ENCODE data around the gene TSPAN31.

Gene TSPAN31

DNA sequence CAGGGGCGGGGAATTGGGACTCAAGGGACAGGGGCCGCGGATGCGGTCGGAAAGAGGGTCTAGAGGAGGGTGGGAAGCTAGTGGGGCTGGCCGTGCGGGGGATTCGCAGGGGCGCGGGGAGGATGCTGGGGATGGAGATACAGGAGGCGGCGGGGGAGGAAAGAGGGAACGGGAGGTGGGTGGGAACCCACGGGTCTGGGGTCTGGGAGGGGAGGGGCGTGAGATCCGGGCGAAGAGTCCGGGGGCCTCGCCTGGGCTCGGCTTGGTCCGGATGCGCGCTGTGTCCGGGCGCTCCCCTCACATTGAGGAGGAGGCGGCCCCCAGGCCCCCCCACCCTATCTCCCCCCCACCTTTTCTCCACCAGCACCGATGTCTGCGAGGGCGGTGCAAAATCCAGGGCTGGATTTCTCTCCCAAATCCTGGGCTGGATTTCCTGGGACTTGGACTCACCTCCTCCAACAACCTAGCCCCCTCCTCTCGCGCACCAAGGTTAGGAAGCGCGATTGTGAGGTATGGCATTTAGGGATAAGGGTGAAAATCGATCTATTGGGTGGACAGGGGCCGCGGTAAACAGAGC lies 6.1 kb upstream of the TSPAN31 start, which contains the start of gene AGAP2 (continued):
- TF ChIP-seq, protein P1, sequence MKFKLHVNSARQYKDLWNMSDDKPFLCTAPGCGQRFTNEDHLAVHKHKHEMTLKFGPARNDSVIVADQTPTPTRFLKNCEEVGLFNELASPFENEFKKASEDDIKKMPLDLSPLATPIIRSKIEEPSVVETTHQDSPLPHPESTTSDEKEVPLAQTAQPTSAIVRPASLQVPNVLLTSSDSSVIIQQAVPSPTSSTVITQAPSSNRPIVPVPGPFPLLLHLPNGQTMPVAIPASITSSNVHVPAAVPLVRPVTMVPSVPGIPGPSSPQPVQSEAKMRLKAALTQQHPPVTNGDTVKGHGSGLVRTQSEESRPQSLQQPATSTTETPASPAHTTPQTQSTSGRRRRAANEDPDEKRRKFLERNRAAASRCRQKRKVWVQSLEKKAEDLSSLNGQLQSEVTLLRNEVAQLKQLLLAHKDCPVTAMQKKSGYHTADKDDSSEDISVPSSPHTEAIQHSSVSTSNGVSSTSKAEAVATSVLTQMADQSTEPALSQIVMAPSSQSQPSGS (tag by site-specific recombination; IDR thresholded peaks at IDR 0.05; ENCODE audit: low read depth), result no peak
- no peak for TF ChIP-seq ZNF658 (tag by site-specific recombination; IDR thresholded peaks at IDR 0.05)
- TF ChIP-seq ZFP3 (tag by site-specific recombination; IDR thresholded peaks at IDR 0.05; ENCODE audit: low read depth), result no peak
- no peak for TF ChIP-seq ZNF19 (tag by site-specific recombination; IDR thresholded peaks at IDR 0.05; ENCODE audit: low read depth)
- no peak for TF ChIP-seq ZNF529 (tag by site-specific recombination; IDR thresholded peaks at IDR 0.05; ENCODE audit: insufficient replicate concordance)
- peak; percentile 27; the same call in 1 of the 2 replicates for TF ChIP-seq ZNF394 (tag by site-specific recombination; IDR thresholded peaks at IDR 0.05; ENCODE audit: borderline replicate concordance)
- TF ChIP-seq ZBTB1 (tag by site-specific recombination; IDR thresholded peaks at IDR 0.05), result no peak
- no peak for TF ChIP-seq ZNF239 (tag by site-specific recombination; IDR thresholded peaks at IDR 0.05)
- TF ChIP-seq, protein P2, sequence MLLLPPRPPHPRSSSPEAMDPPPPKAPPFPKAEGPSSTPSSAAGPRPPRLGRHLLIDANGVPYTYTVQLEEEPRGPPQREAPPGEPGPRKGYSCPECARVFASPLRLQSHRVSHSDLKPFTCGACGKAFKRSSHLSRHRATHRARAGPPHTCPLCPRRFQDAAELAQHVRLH (tag by site-specific recombination; IDR thresholded peaks at IDR 0.05), result no peak
- TF ChIP-seq ZNF174 (tag by site-specific recombination; IDR thresholded peaks at IDR 0.05), result no peak
- no peak for TF ChIP-seq ZNF292 (tag by site-specific recombination; IDR thresholded peaks at IDR 0.05; ENCODE audit: borderline replicate concordance, low read depth)
- TF ChIP-seq, protein P3, sequence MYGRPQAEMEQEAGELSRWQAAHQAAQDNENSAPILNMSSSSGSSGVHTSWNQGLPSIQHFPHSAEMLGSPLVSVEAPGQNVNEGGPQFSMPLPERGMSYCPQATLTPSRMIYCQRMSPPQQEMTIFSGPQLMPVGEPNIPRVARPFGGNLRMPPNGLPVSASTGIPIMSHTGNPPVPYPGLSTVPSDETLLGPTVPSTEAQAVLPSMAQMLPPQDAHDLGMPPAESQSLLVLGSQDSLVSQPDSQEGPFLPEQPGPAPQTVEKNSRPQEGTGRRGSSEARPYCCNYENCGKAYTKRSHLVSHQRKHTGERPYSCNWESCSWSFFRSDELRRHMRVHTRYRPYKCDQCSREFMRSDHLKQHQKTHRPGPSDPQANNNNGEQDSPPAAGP (tag by site-specific recombination; IDR thresholded peaks at IDR 0.05), result peak; percentile 72; the same call in 1 of the 2 replicates
- TF ChIP-seq ZNF677 (tag by site-specific recombination; IDR thresholded peaks at IDR 0.05), result no peak
- no peak for TF ChIP-seq ZNF571 (tag by site-specific recombination; IDR thresholded peaks at IDR 0.05)
- TF ChIP-seq ZNF600 (tag by site-specific recombination; IDR thresholded peaks at IDR 0.05), result no peak
- TF ChIP-seq ZNF555 (tag by site-specific recombination; conservative IDR thresholded peaks at IDR 0.05), result no peak
- TF ChIP-seq ZNF629 (tag by site-specific recombination; IDR thresholded peaks at IDR 0.05), result peak; percentile 57; the same call in 1 of the 2 replicates
- no peak for TF ChIP-seq SCRT1 (tag by site-specific recombination; IDR thresholded peaks at IDR 0.05; ENCODE audit: borderline replicate concordance)
- TF ChIP-seq, protein P4, sequence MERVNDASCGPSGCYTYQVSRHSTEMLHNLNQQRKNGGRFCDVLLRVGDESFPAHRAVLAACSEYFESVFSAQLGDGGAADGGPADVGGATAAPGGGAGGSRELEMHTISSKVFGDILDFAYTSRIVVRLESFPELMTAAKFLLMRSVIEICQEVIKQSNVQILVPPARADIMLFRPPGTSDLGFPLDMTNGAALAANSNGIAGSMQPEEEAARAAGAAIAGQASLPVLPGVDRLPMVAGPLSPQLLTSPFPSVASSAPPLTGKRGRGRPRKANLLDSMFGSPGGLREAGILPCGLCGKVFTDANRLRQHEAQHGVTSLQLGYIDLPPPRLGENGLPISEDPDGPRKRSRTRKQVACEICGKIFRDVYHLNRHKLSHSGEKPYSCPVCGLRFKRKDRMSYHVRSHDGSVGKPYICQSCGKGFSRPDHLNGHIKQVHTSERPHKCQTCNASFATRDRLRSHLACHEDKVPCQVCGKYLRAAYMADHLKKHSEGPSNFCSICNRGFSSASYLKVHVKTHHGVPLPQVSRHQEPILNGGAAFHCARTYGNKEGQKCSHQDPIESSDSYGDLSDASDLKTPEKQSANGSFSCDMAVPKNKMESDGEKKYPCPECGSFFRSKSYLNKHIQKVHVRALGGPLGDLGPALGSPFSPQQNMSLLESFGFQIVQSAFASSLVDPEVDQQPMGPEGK (tag by site-specific recombination; IDR thresholded peaks at IDR 0.05), result peak; percentile 91
- TF ChIP-seq REPIN1 (tag by site-specific recombination; IDR thresholded peaks at IDR 0.05; ENCODE audit: low read depth), result 0 out of 2 replicates have a peak, but pooled peaks have one; percentile 40
- peak; percentile 61; the same call in 1 of the 2 replicates for TF ChIP-seq ZEB2 (tag by site-specific recombination; IDR thresholded peaks at IDR 0.05)
- TF ChIP-seq ZNF585B (tag by site-specific recombination; IDR thresholded peaks at IDR 0.05), result no peak
- no peak for TF ChIP-seq SETDB1 (IDR thresholded peaks at IDR 0.05; ENCODE audit: insufficient read length, low read length)
- no peak for TF ChIP-seq SALL2 (tag by site-specific recombination; IDR thresholded peaks at IDR 0.05; ENCODE audit: borderline replicate concordance)
- no peak for TF ChIP-seq ZNF223 (tag by site-specific recombination; IDR thresholded peaks at IDR 0.05)
- TF ChIP-seq ZNF544 (tag by site-specific recombination; IDR thresholded peaks at IDR 0.05), result no peak
- peak; percentile 52 for TF ChIP-seq ZBTB21 (tag by site-specific recombination; IDR thresholded peaks at IDR 0.05)
- TF ChIP-seq, protein P5, sequence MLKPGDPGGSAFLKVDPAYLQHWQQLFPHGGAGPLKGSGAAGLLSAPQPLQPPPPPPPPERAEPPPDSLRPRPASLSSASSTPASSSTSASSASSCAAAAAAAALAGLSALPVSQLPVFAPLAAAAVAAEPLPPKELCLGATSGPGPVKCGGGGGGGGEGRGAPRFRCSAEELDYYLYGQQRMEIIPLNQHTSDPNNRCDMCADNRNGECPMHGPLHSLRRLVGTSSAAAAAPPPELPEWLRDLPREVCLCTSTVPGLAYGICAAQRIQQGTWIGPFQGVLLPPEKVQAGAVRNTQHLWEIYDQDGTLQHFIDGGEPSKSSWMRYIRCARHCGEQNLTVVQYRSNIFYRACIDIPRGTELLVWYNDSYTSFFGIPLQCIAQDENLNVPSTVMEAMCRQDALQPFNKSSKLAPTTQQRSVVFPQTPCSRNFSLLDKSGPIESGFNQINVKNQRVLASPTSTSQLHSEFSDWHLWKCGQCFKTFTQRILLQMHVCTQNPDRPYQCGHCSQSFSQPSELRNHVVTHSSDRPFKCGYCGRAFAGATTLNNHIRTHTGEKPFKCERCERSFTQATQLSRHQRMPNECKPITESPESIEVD (tag by site-specific recombination; IDR thresholded peaks at IDR 0.05), result no peak
- TF ChIP-seq, protein P6, sequence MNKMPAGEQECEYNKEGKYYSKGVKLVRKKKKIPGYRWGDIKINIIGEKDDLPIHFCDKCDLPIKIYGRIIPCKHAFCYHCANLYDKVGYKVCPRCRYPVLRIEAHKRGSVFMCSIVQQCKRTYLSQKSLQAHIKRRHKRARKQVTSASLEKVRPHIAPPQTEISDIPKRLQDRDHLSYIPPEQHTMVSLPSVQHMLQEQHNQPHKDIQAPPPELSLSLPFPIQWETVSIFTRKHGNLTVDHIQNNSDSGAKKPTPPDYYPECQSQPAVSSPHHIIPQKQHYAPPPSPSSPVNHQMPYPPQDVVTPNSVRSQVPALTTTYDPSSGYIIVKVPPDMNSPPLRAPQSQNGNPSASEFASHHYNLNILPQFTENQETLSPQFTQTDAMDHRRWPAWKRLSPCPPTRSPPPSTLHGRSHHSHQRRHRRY (tag by site-specific recombination; IDR thresholded peaks at IDR 0.05), result no peak
- TF ChIP-seq ZNF175 (tag by site-specific recombination; IDR thresholded peaks at IDR 0.05), result no peak
- TF ChIP-seq RBAK (tag by site-specific recombination; IDR thresholded peaks at IDR 0.05), result no peak
- TF ChIP-seq ZNF274 (IDR thresholded peaks at IDR 0.05; ENCODE audit: low read length), result no peak
- no peak for TF ChIP-seq ZNF274 (tag by site-specific recombination; IDR thresholded peaks at IDR 0.05; ENCODE audit: borderline replicate concordance)
